ENCODE measurements around the gene PRKN.

PRKN gene

DNA sequence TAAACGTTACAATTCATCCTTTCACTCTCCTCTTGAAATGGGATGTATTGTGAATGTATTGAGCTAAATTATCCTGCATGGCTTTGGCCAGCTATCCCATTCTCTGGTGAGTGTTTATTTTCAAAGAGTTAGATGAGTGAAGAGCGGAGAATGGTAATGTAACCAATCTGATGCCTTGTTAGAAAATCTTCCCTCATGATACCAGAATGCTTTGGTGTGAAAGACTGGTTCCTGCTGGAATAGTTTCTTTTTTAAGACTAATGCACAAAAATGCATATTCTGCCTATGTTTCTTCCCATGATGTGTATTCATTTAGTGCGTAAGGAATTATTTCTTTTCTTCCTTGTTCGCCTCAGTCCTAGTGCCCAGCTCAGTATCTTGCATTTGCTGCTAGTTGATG lies 506.7 kb downstream of the PRKN start:
- TF ChIP-seq CTCF (conservative IDR thresholded peaks at IDR 0.05) = no peak
- TF ChIP-seq ZFX (IDR thresholded peaks at IDR 0.05) = no peak
- H3K27ac ChIP-seq = no peak overlapping the region

- TF ChIP-seq CTCF (conservative IDR thresholded peaks at IDR 0.05) = no peak
- no peak for TF ChIP-seq ZFX (IDR thresholded peaks at IDR 0.05)
Measured at GRCh38 chr6:162219266-162219665, 508.3 kb downstream of the PRKN start.

GRCh38 chr6:162217811-162218493 lies 509.6 kb downstream of the PRKN start:
- TF ChIP-seq CTCF (conservative IDR thresholded peaks at IDR 0.05) (no peak), ZFX (IDR thresholded peaks at IDR 0.05) (no peak)
- no peak overlapping the region for H3K27ac ChIP-seq

More at GRCh38 chr6:162219266-162219665, 508.3 kb downstream of the PRKN start:
- no peak overlapping the region for H3K27ac ChIP-seq

GRCh38 chr6:162217058-162217457 lies 510.5 kb downstream of the PRKN start:
- TF ChIP-seq ZFX (IDR thresholded peaks at IDR 0.05) = no peak
- no peak for TF ChIP-seq CTCF (conservative IDR thresholded peaks at IDR 0.05)

GRCh38 chr6:162211777-162212176 lies 515.8 kb downstream of the PRKN start:
- no peak overlapping the region for H3K27ac ChIP-seq
- TF ChIP-seq CTCF (conservative IDR thresholded peaks at IDR 0.05) = no peak
- TF ChIP-seq ZFX (IDR thresholded peaks at IDR 0.05) = no peak

More at GRCh38 chr6:162217058-162217457, 510.5 kb downstream of the PRKN start:
- H3K27ac ChIP-seq = no peak overlapping the region

- H3K27ac ChIP-seq = no peak overlapping the region
- no peak for TF ChIP-seq CTCF (conservative IDR thresholded peaks at IDR 0.05)
Measured at GRCh38 chr6:162211022-162211421, 516.5 kb downstream of the PRKN start.

DNA sequence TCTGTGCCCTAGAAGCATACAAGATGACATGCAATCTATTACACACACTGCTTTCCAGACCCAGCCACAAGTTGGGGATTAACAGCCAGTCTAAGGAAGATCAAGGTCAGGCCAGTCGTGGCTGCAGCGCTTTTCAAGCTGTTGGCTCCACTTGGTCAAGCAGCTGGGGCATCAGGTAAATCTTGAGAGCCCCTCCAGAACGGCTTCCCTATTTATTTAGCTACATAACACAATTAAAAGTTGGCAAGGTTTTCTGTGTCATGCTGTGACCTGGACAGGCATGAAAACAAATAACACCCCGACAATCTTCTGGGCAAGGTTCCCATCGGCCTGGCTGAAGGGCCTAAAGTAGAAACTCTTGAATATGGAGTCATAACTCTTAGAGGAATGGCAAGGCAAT lies 524.3 kb downstream of the PRKN start:
- TF ChIP-seq CTCF (conservative IDR thresholded peaks at IDR 0.05) (no peak), ZFX (IDR thresholded peaks at IDR 0.05) (no peak)
- H3K27ac ChIP-seq = no peak overlapping the region

All from C4-2B (cell line).